Kidney epithelial cell (primary cell): Measurements from ENCODE around the gene TYW1B. TPM values are rescaled to one million over a fixed set of nuclear protein-coding genes. Genes with fewer than 3 reads are reported as not detected.
"Not testable (repeated sequence)": the region's sequence is repeated elsewhere in the genome, so short reads cannot be mapped to it uniquely, and the experiment has no call there.

Source experiments
- DNase-seq: peaks from one replicate; pipeline ENCODE4 v3.0.0-alpha.2; 2010; ENCODE audit warnings: low read depth
- H3K27me3 ChIP-seq: 2 replicates; pipeline ENCODE4 v1.6.0; 2011; ENCODE audit warnings: low read length; ENCODE audit not compliant: control insufficient read depth, insufficient read depth
- H3K36me3 ChIP-seq: 2 replicates; pipeline ENCODE4 v1.5.1; 2011; ENCODE audit warnings: low read length; ENCODE audit not compliant: control insufficient read depth, insufficient read depth
- H3K4me3 ChIP-seq: 2 replicates; pipeline ENCODE4 v1.5.1; 2011; ENCODE audit warnings: low read depth, mild to moderate bottlenecking, control low read depth, low read length
- CTCF ChIP-seq: IDR thresholded peaks from 2 replicates; pipeline ENCODE4 v1.5.1; 2011; ENCODE audit warnings: mild to moderate bottlenecking, moderate library complexity, low read length, control low read depth, inconsistent platforms; ENCODE audit not compliant: insufficient read depth, poor library complexity, severe bottlenecking
- total RNA-seq: library from RNA; depleted of rRNA; stranded (reverse); fragments of >200 nt; gene quantifications from 2 replicates; pipeline ENCODE4 v1.2.3, GENCODE V29; 2015

Gene TYW1B
- total RNA-seq, 1 donor from 2014 or later, result 8.7 TPM

DNA sequence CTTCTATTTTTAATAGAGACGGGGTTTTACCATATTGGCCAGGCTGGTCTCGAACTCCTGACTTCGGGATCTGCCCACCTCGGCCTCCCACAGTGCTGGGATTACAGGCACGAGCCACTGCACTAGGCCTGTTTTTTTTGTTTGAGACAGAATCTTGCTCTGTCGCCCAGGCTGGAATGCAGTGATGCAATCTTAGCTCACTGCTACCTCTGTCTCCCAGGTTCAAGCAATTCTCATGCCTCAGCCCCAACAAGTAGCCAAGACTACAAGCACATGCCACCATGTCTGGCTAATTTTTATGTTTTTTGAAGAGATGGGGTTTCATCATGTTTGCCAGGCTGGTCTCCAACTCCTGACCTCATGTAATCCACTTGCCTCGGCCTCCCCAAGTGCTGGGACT is 73.7 kb downstream of the TYW1B start:
- TF ChIP-seq CTCF, result no peak
- H3K4me3 ChIP-seq, result no peak overlapping the region
- H3K36me3 ChIP-seq, result no peaks in the 10 kb centered on the region
- H3K27me3 ChIP-seq, result no peaks in the 10 kb centered on the region
- no peak for DNase-seq

- Histone ChIP-seq H3K36me3 (no peaks in the 10 kb centered on the region), H3K4me3 (no peak overlapping the region), H3K27me3 (no peaks in the 10 kb centered on the region)
- DNase-seq, result no peak
- TF ChIP-seq CTCF, result no peak
These were observed 74.2 kb downstream of the TYW1B start for GRCh38 chr7:72753781-72754180.

DNA sequence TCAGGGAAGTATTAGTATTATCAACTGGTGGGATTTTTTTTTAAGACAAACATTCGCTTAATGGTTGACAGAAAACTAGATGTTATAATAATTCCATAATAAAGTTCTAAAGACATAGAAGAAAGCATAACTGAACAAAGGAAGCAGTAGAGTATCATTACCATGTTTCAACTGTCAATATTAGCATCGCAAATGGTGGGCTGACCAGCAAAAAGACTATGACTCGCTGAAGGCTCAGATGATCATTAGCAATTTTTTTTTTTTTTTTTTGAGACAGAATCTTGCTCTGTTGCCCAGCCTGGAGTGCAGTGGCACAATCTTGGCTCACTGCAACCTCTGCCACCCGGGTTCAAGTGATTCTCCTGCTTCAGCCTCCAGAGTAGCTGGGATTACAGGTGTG is 74.8 kb downstream of the TYW1B start:
- H3K27me3 ChIP-seq, DNase-seq, H3K36me3 ChIP-seq: not testable (repeated sequence)

DNA sequence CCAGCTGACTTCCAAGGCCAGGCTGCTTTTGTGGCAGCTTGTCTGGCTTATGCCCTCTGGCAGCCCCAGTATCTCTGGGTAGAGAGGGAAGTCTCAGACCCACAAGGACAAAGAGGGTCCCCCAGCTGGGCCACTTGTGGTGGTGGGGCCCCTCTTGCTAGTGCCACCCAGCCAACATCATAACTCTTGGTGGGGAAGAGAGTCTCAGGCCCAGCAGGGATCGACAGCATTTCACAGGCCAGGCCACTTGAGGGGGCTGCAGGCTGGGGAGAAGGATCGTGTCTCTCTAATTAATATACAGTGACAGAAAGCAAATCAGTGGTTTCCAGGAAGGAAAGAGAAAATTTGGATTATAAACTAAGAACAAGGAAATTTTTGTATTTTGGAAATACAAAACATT is 76.0 kb downstream of the TYW1B start:
- no peak for TF ChIP-seq CTCF

More for the DNA sequence above, 74.8 kb downstream of the TYW1B start:
- H3K4me3 ChIP-seq, result not testable (repeated sequence)

GRCh38 chr7:72751378-72751777 is 76.6 kb downstream of the TYW1B start:
- Histone ChIP-seq H3K4me3 (no peak overlapping the region), H3K36me3 (no peaks in the 10 kb centered on the region), H3K27me3 (no peaks in the 10 kb centered on the region)
- DNase-seq, result no peak
- TF ChIP-seq CTCF, result no peak

More for the DNA sequence above, 76.0 kb downstream of the TYW1B start:
- no peaks in the 10 kb centered on the region for H3K36me3 ChIP-seq
- DNase-seq, result no peak
- no peaks in the 10 kb centered on the region for H3K27me3 ChIP-seq
- H3K4me3 ChIP-seq, result no peak overlapping the region

- DNase-seq, H3K4me3 ChIP-seq, H3K27me3 ChIP-seq, H3K36me3 ChIP-seq: not testable (repeated sequence)
These were observed 79.4 kb downstream of the TYW1B start for GRCh38 chr7:72748649-72749048.

DNA sequence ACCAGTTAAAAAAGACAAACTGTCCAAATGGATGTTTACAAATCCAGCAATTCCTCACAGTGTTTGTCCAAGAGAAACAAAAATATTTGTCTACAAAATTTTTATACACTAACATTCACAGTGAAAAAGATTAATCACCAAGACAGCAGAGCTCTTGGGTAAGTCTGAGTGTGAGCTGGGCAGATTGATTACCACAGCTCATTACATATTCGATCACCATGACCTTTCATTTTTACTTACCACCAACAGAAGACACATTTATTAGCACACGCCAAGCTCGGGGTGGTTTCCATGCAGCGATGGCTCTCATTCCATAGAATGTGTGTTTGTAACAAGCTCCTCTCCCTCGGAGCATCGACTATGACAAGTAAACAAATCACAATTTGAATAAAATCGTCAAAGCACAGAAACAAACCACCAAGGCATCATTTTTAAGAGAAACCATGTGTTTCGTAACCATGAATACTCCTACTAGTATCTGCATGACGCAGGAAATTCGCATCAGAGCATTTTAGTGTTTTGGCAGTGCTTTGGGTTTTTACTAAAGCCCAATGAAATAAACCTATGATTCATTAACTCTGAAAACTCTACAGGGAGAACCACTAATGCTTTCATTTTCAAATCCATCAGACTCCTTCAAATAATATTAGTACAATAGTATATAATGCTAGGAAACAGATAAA is 83.6 kb downstream of the TYW1B start:
- not testable (repeated sequence) for DNase-seq

DNA sequence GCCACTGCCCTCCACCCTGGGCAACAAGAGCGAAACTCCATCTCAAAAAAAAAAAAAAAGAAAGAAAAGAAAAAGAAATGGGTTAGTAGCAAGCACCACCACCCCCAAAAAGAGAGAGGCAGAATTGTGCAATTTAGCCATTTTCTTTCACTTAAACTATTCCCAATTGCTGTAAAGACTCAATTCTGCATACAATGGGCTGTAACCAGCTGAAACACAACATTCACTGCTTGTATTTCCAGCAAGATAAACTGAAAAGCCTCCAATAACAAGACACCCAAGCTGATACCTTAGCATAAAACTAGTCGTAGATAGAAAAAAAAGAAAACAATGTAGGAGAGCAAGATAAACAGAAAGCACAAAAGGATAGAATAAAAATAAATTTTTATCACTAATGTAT is 84.2 kb downstream of the TYW1B start:
- not testable (repeated sequence) for H3K4me3 ChIP-seq, H3K27me3 ChIP-seq, DNase-seq

More for the DNA sequence above, 83.6 kb downstream of the TYW1B start:
- H3K27me3 ChIP-seq, H3K36me3 ChIP-seq, H3K4me3 ChIP-seq: not testable (repeated sequence)

GRCh38 chr7:72739716-72740115 is 88.3 kb downstream of the TYW1B start:
- not testable (repeated sequence) for H3K4me3 ChIP-seq, H3K36me3 ChIP-seq, H3K27me3 ChIP-seq, DNase-seq

More for the DNA sequence above, 84.2 kb downstream of the TYW1B start:
- not testable (repeated sequence) for H3K36me3 ChIP-seq

- not testable (repeated sequence) for H3K36me3 ChIP-seq, DNase-seq, H3K27me3 ChIP-seq
These were observed 92.1 kb downstream of the TYW1B start for GRCh38 chr7:72735855-72736254.

DNA sequence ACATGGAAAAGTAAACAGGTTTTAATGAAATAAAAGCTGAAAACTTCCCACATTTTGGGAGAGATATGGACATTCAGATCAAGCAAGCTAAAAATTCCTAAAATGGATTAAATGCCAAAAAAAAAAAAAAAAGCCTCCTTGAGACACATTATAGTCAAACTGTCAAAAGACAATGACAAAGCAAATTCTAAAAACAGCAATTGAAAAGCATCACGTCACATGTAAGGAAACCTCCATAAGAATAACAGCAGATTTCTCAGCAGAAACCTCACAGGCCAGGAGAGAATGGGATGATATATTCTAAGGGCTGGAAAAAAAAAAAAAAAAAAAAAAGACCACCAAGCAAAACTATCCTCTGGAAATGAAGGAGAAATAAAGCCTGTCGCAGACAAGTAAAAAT is 97.2 kb downstream of the TYW1B start:
- not testable (repeated sequence) for H3K27me3 ChIP-seq, DNase-seq, H3K36me3 ChIP-seq, H3K4me3 ChIP-seq

More at GRCh38 chr7:72735855-72736254, 92.1 kb downstream of the TYW1B start:
- H3K4me3 ChIP-seq, result not testable (repeated sequence)
